Measurements from ENCODE around the gene POLL.

GRCh38 chr10:101562231-101562630 is 25.8 kb downstream of the POLL start:
- TF ChIP-seq ATF3 (IDR thresholded peaks at IDR 0.05) (no peak), POLR2A (IDR thresholded peaks at IDR 0.05; ENCODE audit: borderline replicate concordance, extremely low read depth, insufficient read depth, insufficient read length) (no peak)
- TF ChIP-seq, protein P1, sequence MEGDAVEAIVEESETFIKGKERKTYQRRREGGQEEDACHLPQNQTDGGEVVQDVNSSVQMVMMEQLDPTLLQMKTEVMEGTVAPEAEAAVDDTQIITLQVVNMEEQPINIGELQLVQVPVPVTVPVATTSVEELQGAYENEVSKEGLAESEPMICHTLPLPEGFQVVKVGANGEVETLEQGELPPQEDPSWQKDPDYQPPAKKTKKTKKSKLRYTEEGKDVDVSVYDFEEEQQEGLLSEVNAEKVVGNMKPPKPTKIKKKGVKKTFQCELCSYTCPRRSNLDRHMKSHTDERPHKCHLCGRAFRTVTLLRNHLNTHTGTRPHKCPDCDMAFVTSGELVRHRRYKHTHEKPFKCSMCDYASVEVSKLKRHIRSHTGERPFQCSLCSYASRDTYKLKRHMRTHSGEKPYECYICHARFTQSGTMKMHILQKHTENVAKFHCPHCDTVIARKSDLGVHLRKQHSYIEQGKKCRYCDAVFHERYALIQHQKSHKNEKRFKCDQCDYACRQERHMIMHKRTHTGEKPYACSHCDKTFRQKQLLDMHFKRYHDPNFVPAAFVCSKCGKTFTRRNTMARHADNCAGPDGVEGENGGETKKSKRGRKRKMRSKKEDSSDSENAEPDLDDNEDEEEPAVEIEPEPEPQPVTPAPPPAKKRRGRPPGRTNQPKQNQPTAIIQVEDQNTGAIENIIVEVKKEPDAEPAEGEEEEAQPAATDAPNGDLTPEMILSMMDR (IDR thresholded peaks at IDR 0.05 in 2 of 3, conservative IDR thresholded peaks at IDR 0.05 in 1 of 3; ENCODE audit: borderline replicate concordance in 1 of 3, insufficient read depth in 1 of 3, low read depth in 2 of 3, low read length in 2 of 3), result no peak
- TF ChIP-seq, protein P2, sequence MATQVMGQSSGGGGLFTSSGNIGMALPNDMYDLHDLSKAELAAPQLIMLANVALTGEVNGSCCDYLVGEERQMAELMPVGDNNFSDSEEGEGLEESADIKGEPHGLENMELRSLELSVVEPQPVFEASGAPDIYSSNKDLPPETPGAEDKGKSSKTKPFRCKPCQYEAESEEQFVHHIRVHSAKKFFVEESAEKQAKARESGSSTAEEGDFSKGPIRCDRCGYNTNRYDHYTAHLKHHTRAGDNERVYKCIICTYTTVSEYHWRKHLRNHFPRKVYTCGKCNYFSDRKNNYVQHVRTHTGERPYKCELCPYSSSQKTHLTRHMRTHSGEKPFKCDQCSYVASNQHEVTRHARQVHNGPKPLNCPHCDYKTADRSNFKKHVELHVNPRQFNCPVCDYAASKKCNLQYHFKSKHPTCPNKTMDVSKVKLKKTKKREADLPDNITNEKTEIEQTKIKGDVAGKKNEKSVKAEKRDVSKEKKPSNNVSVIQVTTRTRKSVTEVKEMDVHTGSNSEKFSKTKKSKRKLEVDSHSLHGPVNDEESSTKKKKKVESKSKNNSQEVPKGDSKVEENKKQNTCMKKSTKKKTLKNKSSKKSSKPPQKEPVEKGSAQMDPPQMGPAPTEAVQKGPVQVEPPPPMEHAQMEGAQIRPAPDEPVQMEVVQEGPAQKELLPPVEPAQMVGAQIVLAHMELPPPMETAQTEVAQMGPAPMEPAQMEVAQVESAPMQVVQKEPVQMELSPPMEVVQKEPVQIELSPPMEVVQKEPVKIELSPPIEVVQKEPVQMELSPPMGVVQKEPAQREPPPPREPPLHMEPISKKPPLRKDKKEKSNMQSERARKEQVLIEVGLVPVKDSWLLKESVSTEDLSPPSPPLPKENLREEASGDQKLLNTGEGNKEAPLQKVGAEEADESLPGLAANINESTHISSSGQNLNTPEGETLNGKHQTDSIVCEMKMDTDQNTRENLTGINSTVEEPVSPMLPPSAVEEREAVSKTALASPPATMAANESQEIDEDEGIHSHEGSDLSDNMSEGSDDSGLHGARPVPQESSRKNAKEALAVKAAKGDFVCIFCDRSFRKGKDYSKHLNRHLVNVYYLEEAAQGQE (IDR thresholded peaks at IDR 0.05; ENCODE audit: low read depth), result no peak
